22Rv1 (cell line): Measurements from ENCODE around the gene ABCB7.

Experiments used
- ZFX ChIP-seq: fragments of 450-650 bp; IDR thresholded peaks from 2 replicates; pipeline ENCODE4 v1.6.1; 2017; ENCODE audit warnings: antibody characterized with exemption, borderline replicate concordance
- TF ChIP-seq, protein P1 (sequence below): fragments of 450-650 bp; IDR thresholded peaks from 2 replicates; pipeline ENCODE4 v1.5.1; 2017; ENCODE audit warnings: mild to moderate bottlenecking

GRCh38 chrX:75132672-75133071, 23.4 kb downstream of the ABCB7 start:
- TF ChIP-seq, protein P1, sequence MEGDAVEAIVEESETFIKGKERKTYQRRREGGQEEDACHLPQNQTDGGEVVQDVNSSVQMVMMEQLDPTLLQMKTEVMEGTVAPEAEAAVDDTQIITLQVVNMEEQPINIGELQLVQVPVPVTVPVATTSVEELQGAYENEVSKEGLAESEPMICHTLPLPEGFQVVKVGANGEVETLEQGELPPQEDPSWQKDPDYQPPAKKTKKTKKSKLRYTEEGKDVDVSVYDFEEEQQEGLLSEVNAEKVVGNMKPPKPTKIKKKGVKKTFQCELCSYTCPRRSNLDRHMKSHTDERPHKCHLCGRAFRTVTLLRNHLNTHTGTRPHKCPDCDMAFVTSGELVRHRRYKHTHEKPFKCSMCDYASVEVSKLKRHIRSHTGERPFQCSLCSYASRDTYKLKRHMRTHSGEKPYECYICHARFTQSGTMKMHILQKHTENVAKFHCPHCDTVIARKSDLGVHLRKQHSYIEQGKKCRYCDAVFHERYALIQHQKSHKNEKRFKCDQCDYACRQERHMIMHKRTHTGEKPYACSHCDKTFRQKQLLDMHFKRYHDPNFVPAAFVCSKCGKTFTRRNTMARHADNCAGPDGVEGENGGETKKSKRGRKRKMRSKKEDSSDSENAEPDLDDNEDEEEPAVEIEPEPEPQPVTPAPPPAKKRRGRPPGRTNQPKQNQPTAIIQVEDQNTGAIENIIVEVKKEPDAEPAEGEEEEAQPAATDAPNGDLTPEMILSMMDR = no peak
- TF ChIP-seq ZFX = no peak
